HEK293T (cell line): ENCODE measurements around the gene CREB3.

ENCODE experiments used
- CTCF ChIA-PET: fragments of 350-600 bp; formaldehyde crosslinking; extraction: SDS; loops from one replicate; lab custom pipeline; 2021; ENCODE audit warnings: antibody characterized with exemption, inconsistent platforms; lab: Yijun Ruan, JAX
- POLR2A ChIA-PET: fragments of 350-600 bp; formaldehyde crosslinking; extraction: SDS; loops from one replicate; lab custom pipeline; 2020; ENCODE audit warnings: antibody characterized with exemption, inconsistent platforms; lab: Yijun Ruan, JAX
- DNase-seq: peaks from one replicate; pipeline ENCODE4 v3.0.0; 2012; ENCODE audit warnings: mixed read lengths; ENCODE audit errors: extremely low spot score
- ARNT ChIP-seq: fragments of 450-650 bp; IDR thresholded peaks from 2 replicates; pipeline ENCODE4 v1.6.1; 2017; ENCODE audit warnings: mild to moderate bottlenecking
- BHLHE40 ChIP-seq: fragments of 450-650 bp; IDR thresholded peaks from 2 replicates; pipeline ENCODE4 v1.6.1; 2016; ENCODE audit warnings: mild to moderate bottlenecking, moderate library complexity, borderline replicate concordance
- CTBP1 ChIP-seq: fragments of 450-650 bp; IDR thresholded peaks from 2 replicates; pipeline ENCODE4 v1.6.1; 2016; ENCODE audit warnings: borderline replicate concordance
- ELF4 ChIP-seq: fragments of 450-650 bp; IDR thresholded peaks from 2 replicates; pipeline ENCODE4 v1.6.1; 2017; ENCODE audit warnings: antibody characterized with exemption
- FOXA1 ChIP-seq: fragments of 450-650 bp; IDR thresholded peaks from 2 replicates; pipeline ENCODE4 v1.6.1; 2016; ENCODE audit warnings: mild to moderate bottlenecking
- FOXK2 ChIP-seq: fragments of 450-650 bp; IDR thresholded peaks from 2 replicates; pipeline ENCODE4 v1.6.1; 2016; ENCODE audit warnings: mild to moderate bottlenecking
- FOXM1 ChIP-seq: fragments of 450-650 bp; IDR thresholded peaks from 2 replicates; pipeline ENCODE4 v1.6.1; 2017; ENCODE audit warnings: mild to moderate bottlenecking, borderline replicate concordance
- HDGF ChIP-seq: fragments of 450-650 bp; IDR thresholded peaks from 2 replicates; pipeline ENCODE4 v1.6.1; 2017; ENCODE audit warnings: antibody characterized with exemption, borderline replicate concordance
- L3MBTL2 ChIP-seq: fragments of 450-650 bp; conservative IDR thresholded peaks from 2 replicates; pipeline ENCODE4 v1.6.1; 2016; ENCODE audit warnings: mild to moderate bottlenecking
- LEF1 ChIP-seq: fragments of 450-650 bp; IDR thresholded peaks from 2 replicates; pipeline ENCODE4 v1.6.1; 2017; ENCODE audit warnings: mild to moderate bottlenecking, borderline replicate concordance
- NFRKB ChIP-seq: fragments of 450-650 bp; IDR thresholded peaks from 2 replicates; pipeline ENCODE4 v1.6.1; 2016; ENCODE audit warnings: mild to moderate bottlenecking, moderate library complexity
- PKNOX1 ChIP-seq: fragments of 450-650 bp; IDR thresholded peaks from 2 replicates; pipeline ENCODE4 v1.6.1; 2016
- SP1 ChIP-seq: fragments of 450-650 bp; IDR thresholded peaks from 2 replicates; pipeline ENCODE4 v1.6.1; 2017
- SUZ12 ChIP-seq: fragments of 450-650 bp; IDR thresholded peaks from 2 replicates; pipeline ENCODE4 v1.6.1; 2016; ENCODE audit warnings: mild to moderate bottlenecking
- TARDBP ChIP-seq: fragments of 450-650 bp; IDR thresholded peaks from 2 replicates; pipeline ENCODE4 v1.6.1; 2016
- ZNF384 ChIP-seq: fragments of 450-650 bp; IDR thresholded peaks from 2 replicates; pipeline ENCODE4 v1.6.1; 2016

Gene CREB3

DNA sequence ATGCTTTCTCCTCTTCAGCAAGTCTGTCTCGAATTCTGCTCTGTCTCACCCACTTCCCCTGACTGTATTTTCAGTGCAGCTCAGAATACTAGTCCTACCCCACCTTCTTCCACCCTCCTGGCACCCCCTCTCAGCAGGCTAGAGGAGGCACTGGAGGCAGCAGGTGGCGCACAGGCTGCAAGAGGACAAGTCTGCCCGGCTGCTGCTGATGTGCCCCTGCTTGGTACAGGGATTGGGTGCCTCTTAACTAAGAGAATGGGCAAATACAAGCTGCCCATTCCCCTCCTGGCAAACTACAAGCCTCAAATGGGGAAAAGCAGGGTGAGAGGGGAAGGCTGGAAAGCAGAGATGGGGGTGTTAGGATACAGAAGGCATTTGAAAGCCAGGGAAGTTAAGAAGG lies 5.5 kb upstream of the CREB3 start:
- no peak for DNase-seq
- CTCF ChIA-PET = interaction anchor here (1.9 kb wide), 1 partner anchor 31 kb away, joined by 6 read pairs; no protein-coding TSS in a partner anchor
- POLR2A ChIA-PET = interaction anchor here (0.6 kb wide), 1 partner anchor 63 kb away, joined by 4 read pairs; no protein-coding TSS in a partner anchor
- TF ChIP-seq SP1 (no peak), PKNOX1 (no peak), FOXK2 (no peak), ARNT (no peak)

DNA sequence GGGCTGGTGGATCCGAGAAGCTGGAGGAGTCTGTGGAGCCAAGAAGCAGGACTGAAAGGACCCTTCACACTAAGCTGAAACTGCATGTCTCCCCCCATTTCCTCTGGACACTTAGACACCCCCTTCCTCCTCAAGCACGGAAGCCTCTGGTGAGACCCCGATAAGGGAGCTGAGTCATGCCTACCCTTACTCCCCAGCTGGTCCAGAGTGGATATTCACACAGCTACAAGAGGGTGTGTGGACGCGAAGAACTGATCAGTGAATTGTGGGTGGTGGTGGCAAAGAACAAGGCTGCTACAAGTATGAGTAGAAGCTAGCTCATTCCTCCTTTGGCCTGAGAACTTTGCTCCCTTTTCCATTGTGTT lies 4.8 kb upstream of the CREB3 start:
- POLR2A ChIA-PET = no interaction called here
- no peak for DNase-seq
- no peak for TF ChIP-seq FOXA1
- TF ChIP-seq FOXK2 = no peak
- no peak for TF ChIP-seq PKNOX1
- no peak for TF ChIP-seq SP1
- no peak for TF ChIP-seq FOXM1
- TF ChIP-seq L3MBTL2 = no peak
- no peak for TF ChIP-seq NFRKB
- TF ChIP-seq HDGF = no peak
- no peak for TF ChIP-seq ZNF384
- TF ChIP-seq BHLHE40 = no peak
- no peak for TF ChIP-seq LEF1
- no peak for TF ChIP-seq TARDBP
- TF ChIP-seq CTBP1 = no peak
- CTCF ChIA-PET = interaction anchor here (1.0 to 1.9 kb wide), 2 partner anchors 30 to 31 kb away, joined by 3 to 6 read pairs; no protein-coding TSS in a partner anchor

- CTCF ChIA-PET = interaction anchor here (1.0 to 1.9 kb wide), 2 partner anchors 31 to 32 kb away, joined by 3 to 6 read pairs; no protein-coding TSS in a partner anchor
- no peak for DNase-seq
- TF ChIP-seq NFRKB (no peak), LEF1 (no peak), HDGF (no peak), ZNF384 (no peak), BHLHE40 (no peak), FOXA1 (no peak), TARDBP (no peak), CTBP1 (no peak), FOXK2 (no peak), ELF4 (no peak)
- POLR2A ChIA-PET = no interaction called here
Measured at GRCh38 chr9:35728041-35728971, 4.2 kb upstream of the CREB3 start.

GRCh38 chr9:35729101-35729500 lies 3.4 kb upstream of the CREB3 start:
- ChIA-PET CTCF (interaction anchor here (0.7 kb wide), 1 partner anchor 32 kb away, joined by 3 read pairs; no protein-coding TSS in a partner anchor), POLR2A (no interaction called here)
- no peak for TF ChIP-seq ELF4
- no peak for TF ChIP-seq NFRKB
- TF ChIP-seq ZNF384 = no peak
- TF ChIP-seq TARDBP = no peak
- TF ChIP-seq CTBP1 = no peak
- TF ChIP-seq FOXK2 = no peak
- DNase-seq = no peak

GRCh38 chr9:35729700-35730485 lies 2.6 kb upstream of the CREB3 start:
- ChIA-PET CTCF (interaction anchor here (0.7 to 3.2 kb wide), 3 partner anchors 33 to 84 kb away, joined by 3 to 11 read pairs (median 5); no protein-coding TSS in a partner anchor), POLR2A (interaction anchor here (1.0 kb wide), 2 partner anchors 69 to 71 kb away, joined by 3 read pairs; no protein-coding TSS in a partner anchor)
- peak; percentile 73 for DNase-seq
- TF ChIP-seq FOXM1 = no peak
- no peak for TF ChIP-seq SP1
- TF ChIP-seq TARDBP = no peak
- TF ChIP-seq LEF1 = no peak
- TF ChIP-seq FOXK2 = no peak
- TF ChIP-seq HDGF = no peak
- TF ChIP-seq L3MBTL2 = no peak
- TF ChIP-seq ELF4 = no peak
- no peak for TF ChIP-seq ARNT
- TF ChIP-seq NFRKB = no peak

DNA sequence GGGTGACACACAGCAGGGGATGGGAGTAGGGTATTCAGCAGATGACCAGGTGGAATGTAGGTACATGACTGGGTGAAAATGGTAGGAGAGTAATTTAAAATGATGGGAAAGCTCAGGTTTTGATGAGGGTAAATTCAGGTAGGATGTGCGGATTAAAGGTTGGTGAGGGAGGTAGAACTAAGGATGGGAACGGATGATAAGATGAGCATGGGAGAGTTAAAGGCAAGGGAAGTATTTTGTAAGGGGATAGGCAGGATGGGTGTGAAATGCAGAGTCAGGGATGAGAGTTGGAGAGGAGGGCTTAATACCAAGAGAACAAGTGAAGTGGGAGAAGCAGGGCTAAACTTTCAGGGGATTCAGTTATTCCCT lies 2.0 kb upstream of the CREB3 start:
- CTCF ChIA-PET = interaction anchor here (0.7 to 3.2 kb wide), 2 partner anchors 34 to 85 kb away, joined by 5 to 11 read pairs; no protein-coding TSS in a partner anchor
- POLR2A ChIA-PET = interaction anchor here (1.0 to 2.2 kb wide), 4 partner anchors 66 to 84 kb away, joined by 3 to 12 read pairs (median 3); partner anchors contain the start of gene ARHGEF39
- DNase-seq = no peak
- no peak for TF ChIP-seq LEF1
- TF ChIP-seq FOXM1 = no peak
- TF ChIP-seq HDGF = no peak
- TF ChIP-seq SUZ12 = no peak
- TF ChIP-seq ZNF384 = no peak
- no peak for TF ChIP-seq ARNT
- TF ChIP-seq NFRKB = no peak
- TF ChIP-seq SP1 = no peak
- no peak for TF ChIP-seq CTBP1
- TF ChIP-seq ELF4 = no peak
